SK-N-MC (cell line): Measurements from ENCODE around the gene KLF9.

Experiments
- DNase-seq: peaks from one replicate; pipeline ENCODE4 v3.0.0-alpha.2; 2011; ENCODE audit warnings: low read depth, low spot score
- H3K27ac ChIP-seq: fragments of 200-600 bp; sonication (generic); 2 replicates; pipeline ENCODE4 v1.5.1; 2016; ENCODE audit warnings: mixed run types
- H3K36me3 ChIP-seq: fragments of 200-600 bp; sonication (generic); 2 replicates; pipeline ENCODE4 v1.6.1; 2017; ENCODE audit warnings: antibody characterized with exemption, low read length, mixed read lengths; ENCODE audit not compliant: insufficient read depth
- H3K4me3 ChIP-seq: fragments of 200-600 bp; sonication (generic); 2 replicates; pipeline ENCODE4 v1.5.1; 2016
- H3K9ac ChIP-seq: fragments of 200-600 bp; sonication (generic); 2 replicates; pipeline ENCODE4 v1.8.0; 2017; ENCODE audit warnings: mixed run types, mixed read lengths; ENCODE audit not compliant: insufficient read length
- H3K9me3 ChIP-seq: fragments of 200-600 bp; sonication (generic); 2 replicates; pipeline ENCODE4 v1.6.1; 2017; ENCODE audit warnings: low read depth, mild to moderate bottlenecking, antibody characterized with exemption, low read length, moderate library complexity, mixed read lengths
- EZH2 ChIP-seq: fragments of 200-600 bp; sonication (generic); IDR thresholded peaks from one replicate; pipeline ENCODE4 v1.6.1; 2017; ENCODE audit warnings: antibody characterized with exemption
- FOXP2 ChIP-seq: optimal IDR thresholded peaks from 2 replicates; pipeline ENCODE3; 2011; ENCODE audit warnings: mild to moderate bottlenecking, moderate library complexity; ENCODE audit not compliant: insufficient read depth; ENCODE audit errors: extremely low read length, control extremely low read depth
- POLR2AphosphoS5 ChIP-seq: IDR thresholded peaks from 2 replicates; pipeline ENCODE4 v1.6.1; 2012; ENCODE audit warnings: mild to moderate bottlenecking, low read depth, low read length, borderline replicate concordance

The KLF9 gene

GRCh38 chr9:70449461-70449860, 35.0 kb upstream of the KLF9 start:
- DNase-seq: no peak
- Histone ChIP-seq H3K36me3 (no peaks in the 10 kb centered on the region), H3K27ac (no peak overlapping the region), H3K9me3 (no peaks in the 10 kb centered on the region), H3K4me3 (no peak overlapping the region), H3K9ac (no peak overlapping the region)
- TF ChIP-seq EZH2 (no peak), FOXP2 (no peak), POLR2AphosphoS5 (no peak)

GRCh38 chr9:70448919-70449318, 34.5 kb upstream of the KLF9 start:
- Histone ChIP-seq H3K36me3 (no peaks in the 10 kb centered on the region), H3K27ac (no peak overlapping the region), H3K9ac (no peak overlapping the region), H3K4me3 (no peak overlapping the region), H3K9me3 (no peaks in the 10 kb centered on the region)
- DNase-seq: no peak
- no peak for TF ChIP-seq FOXP2
- TF ChIP-seq POLR2AphosphoS5: no peak
- no peak for TF ChIP-seq EZH2

- Histone ChIP-seq H3K9me3 (no peaks in the 10 kb centered on the region), H3K27ac (no peak overlapping the region), H3K9ac (no peak overlapping the region), H3K36me3 (no peaks in the 10 kb centered on the region), H3K4me3 (no peak overlapping the region)
- no peak for TF ChIP-seq FOXP2
- TF ChIP-seq POLR2AphosphoS5: no peak
- no peak for TF ChIP-seq EZH2
- no peak for DNase-seq
Observed at GRCh38 chr9:70444904-70445303, 30.4 kb upstream of the KLF9 start.

GRCh38 chr9:70442328-70442848, 27.9 kb upstream of the KLF9 start:
- H3K9ac ChIP-seq: no peak overlapping the region
- TF ChIP-seq EZH2 (no peak), FOXP2 (no peak), POLR2AphosphoS5 (no peak)
- no peak overlapping the region for H3K4me3 ChIP-seq
- H3K9me3 ChIP-seq: no peaks in the 10 kb centered on the region
- no peak for DNase-seq
- no peak overlapping the region for H3K27ac ChIP-seq
- no peaks in the 10 kb centered on the region for H3K36me3 ChIP-seq

- no peak overlapping the region for H3K4me3 ChIP-seq
- no peaks in the 10 kb centered on the region for H3K9me3 ChIP-seq
- TF ChIP-seq FOXP2: no peak
- no peak for TF ChIP-seq POLR2AphosphoS5
- no peak for TF ChIP-seq EZH2
- no peaks in the 10 kb centered on the region for H3K36me3 ChIP-seq
- H3K27ac ChIP-seq: no peak overlapping the region
- DNase-seq: no peak
- H3K9ac ChIP-seq: no peak overlapping the region
Observed at GRCh38 chr9:70441622-70442021, 27.2 kb upstream of the KLF9 start.

GRCh38 chr9:70439991-70440706, 25.7 kb upstream of the KLF9 start:
- Histone ChIP-seq H3K9ac (no peak overlapping the region), H3K4me3 (no peak overlapping the region), H3K27ac (no peak overlapping the region), H3K9me3 (no peaks in the 10 kb centered on the region), H3K36me3 (no peaks in the 10 kb centered on the region)
- no peak for TF ChIP-seq POLR2AphosphoS5
- TF ChIP-seq FOXP2: no peak
- no peak for TF ChIP-seq EZH2
- no peak for DNase-seq

GRCh38 chr9:70438341-70438928, 24.0 kb upstream of the KLF9 start:
- no peak for DNase-seq
- Histone ChIP-seq H3K36me3 (no peaks in the 10 kb centered on the region), H3K9ac (no peak overlapping the region), H3K9me3 (no peaks in the 10 kb centered on the region), H3K27ac (no peak overlapping the region), H3K4me3 (no peak overlapping the region)
- no peak for TF ChIP-seq POLR2AphosphoS5
- no peak for TF ChIP-seq EZH2
- TF ChIP-seq FOXP2: no peak

- no peak for TF ChIP-seq FOXP2
- no peak for TF ChIP-seq EZH2
- TF ChIP-seq POLR2AphosphoS5: no peak
- Histone ChIP-seq H3K27ac (no peak overlapping the region), H3K4me3 (no peak overlapping the region), H3K9ac (no peak overlapping the region), H3K36me3 (no peaks in the 10 kb centered on the region), H3K9me3 (no peaks in the 10 kb centered on the region)
- no peak for DNase-seq
Observed at GRCh38 chr9:70435948-70436347, 21.5 kb upstream of the KLF9 start.
